ENCODE measurements around the gene CWC25.

GRCh38 chr17:38794221-38794620 is 30.9 kb downstream of the CWC25 start:
- TF ChIP-seq CTCF (IDR thresholded peaks at IDR 0.05) (no peak), POLR2A (IDR thresholded peaks at IDR 0.05) (no peak), POLR2AphosphoS5 (IDR thresholded peaks at IDR 0.05; ENCODE audit: insufficient read depth in 1 of 2, low read depth in 1 of 2) (no peak)
